GM23248 (cell line): ENCODE measurements around the gene MGAT4A. TPM values are rescaled to one million over a fixed set of nuclear protein-coding genes. Genes with fewer than 3 reads are reported as not detected.
"Not testable (repeated sequence)": the region's sequence is repeated elsewhere in the genome, so short reads cannot be mapped to it uniquely, and the experiment has no call there.

ENCODE experiments used
- DNase-seq: peaks from one replicate; pipeline ENCODE4 v3.0.0-alpha.2; 2015
- H2AFZ ChIP-seq: fragments of 200-600 bp; sonication (generic); 2 replicates; pipeline ENCODE4 v1.6.1; 2016; ENCODE audit warnings: antibody characterized with exemption
- H3F3A ChIP-seq: fragments of 200-600 bp; sonication (generic); 2 replicates; pipeline ENCODE4 v1.6.1; 2016; ENCODE audit warnings: mild to moderate bottlenecking, antibody characterized with exemption, mixed run types; ENCODE audit not compliant: insufficient read depth
- H3K27ac ChIP-seq: fragments of 200-600 bp; sonication (generic); 2 replicates; pipeline ENCODE4 v1.5.1; 2016; ENCODE audit warnings: mild to moderate bottlenecking
- H3K27me3 ChIP-seq: fragments of 200-600 bp; sonication (generic); replicated peaks from 2 replicates; pipeline ENCODE4 v1.6.1; 2016; ENCODE audit warnings: mild to moderate bottlenecking; ENCODE audit not compliant: insufficient read depth
- H3K36me3 ChIP-seq: fragments of 200-600 bp; sonication (generic); 2 replicates; pipeline ENCODE4 v1.6.1; 2016; ENCODE audit warnings: low read depth, mild to moderate bottlenecking
- H3K4me1 ChIP-seq: fragments of 200-600 bp; sonication (generic); 2 replicates; pipeline ENCODE4 v1.6.1; 2016; ENCODE audit warnings: mild to moderate bottlenecking; ENCODE audit not compliant: insufficient read depth
- H3K4me2 ChIP-seq: fragments of 200-600 bp; sonication (generic); one replicate; pipeline ENCODE4 v1.6.1; 2016; ENCODE audit warnings: mild to moderate bottlenecking; ENCODE audit not compliant: unreplicated experiment
- H3K4me3 ChIP-seq: fragments of 200-600 bp; sonication (generic); 2 replicates; pipeline ENCODE4 v1.5.1; 2016; ENCODE audit warnings: mild to moderate bottlenecking
- H3K79me2 ChIP-seq: fragments of 200-600 bp; sonication (generic); 2 replicates; pipeline ENCODE4 v1.6.1; 2016; ENCODE audit warnings: mild to moderate bottlenecking; ENCODE audit not compliant: insufficient read depth
- H3K9ac ChIP-seq: fragments of 200-600 bp; sonication (generic); 2 replicates; pipeline ENCODE4 v1.6.1; 2016; ENCODE audit warnings: mild to moderate bottlenecking
- H3K9me2 ChIP-seq: fragments of 200-600 bp; sonication (generic); 2 replicates; pipeline ENCODE4 v1.6.1; 2016; ENCODE audit warnings: mixed run types, mild to moderate bottlenecking, moderate library complexity; ENCODE audit not compliant: insufficient read depth
- H3K9me3 ChIP-seq: fragments of 200-600 bp; sonication (generic); one replicate; pipeline ENCODE4 v1.6.1; 2017; ENCODE audit warnings: low read depth
- H4K20me1 ChIP-seq: fragments of 200-600 bp; sonication (generic); 2 replicates; pipeline ENCODE4 v1.6.0; 2016; ENCODE audit not compliant: insufficient read depth
- EZH2 ChIP-seq: fragments of 200-600 bp; sonication (generic); IDR thresholded peaks from 2 replicates; pipeline ENCODE4 v1.6.1; 2018; ENCODE audit warnings: antibody characterized with exemption, mild to moderate bottlenecking; ENCODE audit not compliant: insufficient read depth, poor library complexity, severe bottlenecking
- EZH2phosphoT487 ChIP-seq: fragments of 200-600 bp; sonication (generic); IDR thresholded peaks from 2 replicates; pipeline ENCODE4 v1.6.1; 2018; ENCODE audit warnings: antibody characterized with exemption, moderate library complexity, mild to moderate bottlenecking, low read depth; ENCODE audit not compliant: insufficient read depth
- WGBS, 2 experiments: methylation state at CpG; one replicate each; pipeline ENCODE4 v1.1.6; 2015 to 2017; ENCODE audit warnings: low lambda C conversion rate in 2 of 2, low coverage in 1 of 2; ENCODE audit errors: missing lambda C conversion rate in 2 of 2; 5-methylcytosine and 5-hydroxymethylcytosine counted together
- in situ Hi-C: fragments of 300-500 bp; cut with MboI; formaldehyde crosslinking; loops from 2 replicates; pipeline ENCODE4 v1.15.0; 2020
- polyA plus RNA-seq: library from polyadenylated mRNA; unstranded; fragments of >200 nt; fragmentation: Nextera tagmentation; extraction: Ambion mirVana; gene quantifications from 2 replicates; pipeline ENCODE4 v1.2.1, GENCODE V29; 2016
- total RNA-seq: library from RNA; depleted of rRNA; stranded (reverse); fragments of >200 nt; shearing (Covaris generic); gene quantifications from 2 replicates; pipeline ENCODE4 v1.2.3, GENCODE V29; 2014

Gene MGAT4A
- total and polyA plus RNA-seq, 2 experiments from 2014 or later = under 0.01 TPM; not detected in 1

GRCh38 chr2:98665677-98666076 is 65.3 kb downstream of the MGAT4A start:
- Histone ChIP-seq H3K4me2 (no peak overlapping the region), H3K27me3 (peaks cover 7% of the 10 kb centered on the region; the same call in 1 of the 2 replicates), H3K36me3 (no peaks in the 10 kb centered on the region), H3K79me2 (no peaks in the 10 kb centered on the region), H3F3A (no peaks in the 10 kb centered on the region), H2AFZ (no peak overlapping the region), H3K9ac (no peak overlapping the region), H3K4me3 (no peak overlapping the region), H3K9me2 (no peaks in the 10 kb centered on the region), H3K9me3 (no peaks in the 10 kb centered on the region), H3K4me1 (peaks cover 4% of the 10 kb centered on the region; the same call in 1 of the 2 replicates), H3K27ac (no peak overlapping the region), H4K20me1 (no peaks in the 10 kb centered on the region)
- TF ChIP-seq EZH2 = no peak
- no peak for TF ChIP-seq EZH2phosphoT487
- WGBS, 2 experiments = 47 to 54% methylated on average over 3 of the region's 3 CpGs
- DNase-seq = no peak
- in situ Hi-C loops = loop anchor here (25.0 kb wide), 1 partner anchor 172 kb away; no protein-coding TSS in a partner anchor

GRCh38 chr2:98664323-98664722 is 66.6 kb downstream of the MGAT4A start:
- DNase-seq = peak; percentile 30
- H3K9me2 ChIP-seq = no peaks in the 10 kb centered on the region
- in situ Hi-C loops = loop anchor here (25.0 kb wide), 1 partner anchor 173 kb away; no protein-coding TSS in a partner anchor

GRCh38 chr2:98663511-98664090 is 67.3 kb downstream of the MGAT4A start:
- no peaks in the 10 kb centered on the region for H3K79me2 ChIP-seq
- H3K36me3 ChIP-seq = no peaks in the 10 kb centered on the region
- no peaks in the 10 kb centered on the region for H3F3A ChIP-seq
- TF ChIP-seq EZH2 (no peak), EZH2phosphoT487 (no peak)
- no peak overlapping the region for H3K27ac ChIP-seq
- no peaks in the 10 kb centered on the region for H4K20me1 ChIP-seq
- no peak overlapping the region for H3K4me2 ChIP-seq
- H3K27me3 ChIP-seq = peaks cover 7% of the 10 kb centered on the region; the same call in 1 of the 2 replicates
- no peak overlapping the region for H2AFZ ChIP-seq
- no peak overlapping the region for H3K4me3 ChIP-seq
- H3K9ac ChIP-seq = no peak overlapping the region
- peaks cover 4% of the 10 kb centered on the region; the same call in 1 of the 2 replicates for H3K4me1 ChIP-seq
- WGBS, 2 experiments = 73 to 76% methylated on average over 12 of the region's 12 CpGs
- in situ Hi-C loops = loop anchor here (25.0 kb wide), 1 partner anchor 174 kb away; no protein-coding TSS in a partner anchor
- H3K9me2 ChIP-seq = no peaks in the 10 kb centered on the region
- H3K9me3 ChIP-seq = no peaks in the 10 kb centered on the region
- DNase-seq = no peak

More at GRCh38 chr2:98664323-98664722, 66.6 kb downstream of the MGAT4A start:
- H3F3A ChIP-seq = no peaks in the 10 kb centered on the region
- H3K27me3 ChIP-seq = peaks cover 7% of the 10 kb centered on the region; the same call in 1 of the 2 replicates
- no peak overlapping the region for H2AFZ ChIP-seq
- H3K4me1 ChIP-seq = peaks cover 4% of the 10 kb centered on the region; the same call in 1 of the 2 replicates
- no peaks in the 10 kb centered on the region for H3K79me2 ChIP-seq
- no peak overlapping the region for H3K9ac ChIP-seq
- WGBS, 2 experiments = 57 to 62% methylated on average over 3 of the region's 3 CpGs
- no peak overlapping the region for H3K27ac ChIP-seq
- H3K4me2 ChIP-seq = no peak overlapping the region
- H3K9me3 ChIP-seq = no peaks in the 10 kb centered on the region
- no peaks in the 10 kb centered on the region for H4K20me1 ChIP-seq
- TF ChIP-seq EZH2 = no peak
- TF ChIP-seq EZH2phosphoT487 = no peak
- no peak overlapping the region for H3K4me3 ChIP-seq
- no peaks in the 10 kb centered on the region for H3K36me3 ChIP-seq

- not testable (repeated sequence) for H3K4me3 ChIP-seq
- WGBS, 2 experiments = 52 to 70% methylated on average over 3 of the region's 3 CpGs
- in situ Hi-C loops = loop anchor here (10.0 to 25.0 kb wide), 2 partner anchors 178 to 405 kb away; no protein-coding TSS in a partner anchor
Measured at GRCh38 chr2:98659491-98659840, 71.5 kb downstream of the MGAT4A start.

More at GRCh38 chr2:98659491-98659840, 71.5 kb downstream of the MGAT4A start:
- H2AFZ ChIP-seq, H3K27ac ChIP-seq, H3K9ac ChIP-seq, H3K4me2 ChIP-seq, H3K27me3 ChIP-seq, H4K20me1 ChIP-seq, H3K79me2 ChIP-seq, H3K9me3 ChIP-seq, H3K36me3 ChIP-seq, H3K4me1 ChIP-seq, H3F3A ChIP-seq, H3K9me2 ChIP-seq, DNase-seq: not testable (repeated sequence)
